ENCODE results near the gene TNFAIP8.
A peak's percentile ranks its signal among the peaks of the same experiment; 100 is the strongest.

Gene TNFAIP8

GRCh38 chr5:119315516-119315949 lies 40.3 kb upstream of the TNFAIP8 start:
- peaks cover 97 to 100% (median 98%) of the 10 kb centered on the region in 10 experiments for H3K4me1 ChIP-seq
- no peaks in the 10 kb centered on the region; a peak in 1 of 22 replicates for H3K9me3 ChIP-seq (replicated peaks in 1 of 11)
- H3K36me3 ChIP-seq: peaks cover 0 to 7% (median 0%) of the 10 kb centered on the region in 11 experiments; a peak in 3 of 22 replicates
- peak in 2 of 11 experiments; percentile 11 to 12; a peak in 1 of 22 replicates for TF ChIP-seq Cebpa-rat (IDR thresholded peaks at IDR 0.05)
- H3K9ac ChIP-seq: peak overlapping the region in 9 of 11 experiments; percentile 19 to 63 (median 58); a peak in 15 of 22 replicates
- H3K4me3 ChIP-seq: no peak overlapping the region
- peak overlapping the region; percentile 44 to 94 (median 72) for H3K4me2 ChIP-seq
- H3K27ac ChIP-seq: peak overlapping the region in 10 of 11 experiments; percentile 18 to 100 (median 92); a peak in 19 of 22 replicates
- H4K20me1 ChIP-seq: no peaks in the 10 kb centered on the region
- H3K27me3 ChIP-seq: no peaks in the 10 kb centered on the region

- Histone ChIP-seq H3K9ac (peak overlapping the region in 7 of 11 experiments; percentile 28 to 63 (median 60); a peak in 9 of 22 replicates), H3K36me3 (peaks cover 0 to 1% (median 0%) of the 10 kb centered on the region in 11 experiments; a peak in 2 of 22 replicates), H3K9me3 (replicated peaks in 1 of 11) (no peaks in the 10 kb centered on the region; a peak in 1 of 22 replicates), H3K27ac (peak overlapping the region in 10 of 11 experiments; percentile 18 to 100 (median 92); a peak in 18 of 22 replicates), H3K4me2 (peak overlapping the region; percentile 44 to 94 (median 72)), H3K4me1 (peaks cover 95 to 99% (median 97%) of the 10 kb centered on the region in 10 experiments), H3K4me3 (no peak overlapping the region), H3K27me3 (no peaks in the 10 kb centered on the region), H4K20me1 (no peaks in the 10 kb centered on the region)
- TF ChIP-seq Cebpa-rat (IDR thresholded peaks at IDR 0.05): no peak
These were observed 39.7 kb upstream of the TNFAIP8 start for GRCh38 chr5:119316086-119316485.

- Histone ChIP-seq H3K9me3 (replicated peaks in 1 of 11) (no peaks in the 10 kb centered on the region), H3K4me3 (no peak overlapping the region), H3K36me3 (no peaks in the 10 kb centered on the region; a peak in 1 of 22 replicates), H3K27ac (peak overlapping the region; percentile 8 to 100 (median 88); a peak in 17 of 22 replicates), H3K4me1 (peaks cover 88 to 99% (median 97%) of the 10 kb centered on the region in 10 experiments), H3K9ac (peak overlapping the region in 3 of 11 experiments; percentile 58 to 63 (median 60); a peak in 5 of 22 replicates), H3K27me3 (no peaks in the 10 kb centered on the region), H3K4me2 (peak overlapping the region; percentile 44 to 94 (median 72)), H4K20me1 (no peaks in the 10 kb centered on the region)
- no peak for TF ChIP-seq Cebpa-rat (IDR thresholded peaks at IDR 0.05)
These were observed 38.9 kb upstream of the TNFAIP8 start for GRCh38 chr5:119316906-119317305.

GRCh38 chr5:119318256-119318894 lies 37.4 kb upstream of the TNFAIP8 start:
- no peaks in the 10 kb centered on the region for H3K9me3 ChIP-seq (replicated peaks in 1 of 11)
- peaks cover 83 to 98% (median 96%) of the 10 kb centered on the region in 10 experiments for H3K4me1 ChIP-seq
- no peaks in the 10 kb centered on the region for H3K27me3 ChIP-seq
- H3K27ac ChIP-seq: peak overlapping the region in 9 of 11 experiments; percentile 10 to 65 (median 51); a peak in 16 of 22 replicates
- H3K4me3 ChIP-seq: no peak overlapping the region; a peak in 1 of 20 replicates
- peak overlapping the region; percentile 61 to 82 (median 76) for H3K4me2 ChIP-seq
- no peak for TF ChIP-seq Cebpa-rat (IDR thresholded peaks at IDR 0.05)
- H3K36me3 ChIP-seq: no peaks in the 10 kb centered on the region; a peak in 1 of 22 replicates
- H3K9ac ChIP-seq: peak overlapping the region in 4 of 11 experiments; percentile 8 to 50 (median 40); a peak in 3 of 22 replicates
- no peaks in the 10 kb centered on the region for H4K20me1 ChIP-seq

- peaks cover 0 to 4% (median 0%) of the 10 kb centered on the region in 11 experiments; a peak in 3 of 22 replicates for H4K20me1 ChIP-seq
- H3K4me1 ChIP-seq: peaks cover 83 to 99% (median 95%) of the 10 kb centered on the region in 10 experiments
- H3K9me3 ChIP-seq (replicated peaks in 1 of 11): no peaks in the 10 kb centered on the region
- no peaks in the 10 kb centered on the region; a peak in 1 of 22 replicates for H3K36me3 ChIP-seq
- no peak overlapping the region for H3K9ac ChIP-seq
- no peak for TF ChIP-seq Cebpa-rat (IDR thresholded peaks at IDR 0.05)
- H3K4me3 ChIP-seq: no peak overlapping the region
- no peaks in the 10 kb centered on the region for H3K27me3 ChIP-seq
- H3K27ac ChIP-seq: 0 out of 22 replicates have a peak overlapping the region, but pooled peaks of 4 of the 11 experiments have one; percentile 18 to 52 (median 42)
- H3K4me2 ChIP-seq: peak overlapping the region in 9 of 11 experiments; percentile 15 to 81 (median 74); a peak in 13 of 22 replicates
These were observed 36.4 kb upstream of the TNFAIP8 start for GRCh38 chr5:119319401-119319800.

GRCh38 chr5:119319890-119320289 lies 35.9 kb upstream of the TNFAIP8 start:
- Histone ChIP-seq H3K36me3 (no peaks in the 10 kb centered on the region; a peak in 1 of 22 replicates), H3K27ac (peak overlapping the region in 5 of 11 experiments; percentile 18 to 44 (median 33); a peak in 4 of 22 replicates), H3K4me1 (peaks cover 81 to 99% (median 91%) of the 10 kb centered on the region in 10 experiments), H3K9ac (no peak overlapping the region), H3K27me3 (no peaks in the 10 kb centered on the region), H4K20me1 (peaks cover 0 to 9% (median 0%) of the 10 kb centered on the region in 11 experiments; a peak in 3 of 22 replicates), H3K9me3 (replicated peaks in 1 of 11) (no peaks in the 10 kb centered on the region), H3K4me2 (peak overlapping the region; percentile 15 to 81 (median 46); a peak in 21 of 22 replicates), H3K4me3 (no peak overlapping the region)
- no peak for TF ChIP-seq Cebpa-rat (IDR thresholded peaks at IDR 0.05)

GRCh38 chr5:119321569-119322311 lies 34.1 kb upstream of the TNFAIP8 start:
- Histone ChIP-seq H3K4me2 (peak overlapping the region in 9 of 11 experiments; percentile 6 to 81 (median 19); a peak in 14 of 22 replicates), H4K20me1 (peaks cover 0 to 13% (median 0%) of the 10 kb centered on the region in 11 experiments; a peak in 3 of 22 replicates), H3K9me3 (replicated peaks in 1 of 11) (no peaks in the 10 kb centered on the region), H3K27me3 (no peaks in the 10 kb centered on the region), H3K4me3 (no peak overlapping the region), H3K9ac (no peak overlapping the region), H3K27ac (peak overlapping the region in 3 of 11 experiments; percentile 0 to 15 (median 1); a peak in 2 of 22 replicates), H3K4me1 (peaks cover 73 to 97% (median 86%) of the 10 kb centered on the region in 10 experiments), H3K36me3 (peaks cover 0 to 4% (median 0%) of the 10 kb centered on the region in 11 experiments; a peak in 1 of 22 replicates)
- TF ChIP-seq Cebpa-rat (IDR thresholded peaks at IDR 0.05): no peak

GRCh38 chr5:119322312-119322947 lies 33.4 kb upstream of the TNFAIP8 start:
- H3K27ac ChIP-seq: peak overlapping the region in 2 of 11 experiments; percentile 0 to 56; a peak in 1 of 22 replicates
- no peak overlapping the region for H3K9ac ChIP-seq
- peaks cover 75 to 98% (median 86%) of the 10 kb centered on the region in 10 experiments for H3K4me1 ChIP-seq
- H4K20me1 ChIP-seq: peaks cover 0 to 13% (median 0%) of the 10 kb centered on the region in 11 experiments; a peak in 3 of 22 replicates
- H3K27me3 ChIP-seq: no peaks in the 10 kb centered on the region
- no peak for TF ChIP-seq Cebpa-rat (IDR thresholded peaks at IDR 0.05)
- H3K4me2 ChIP-seq: peak overlapping the region in 9 of 11 experiments; percentile 3 to 81 (median 21); a peak in 11 of 22 replicates
- H3K9me3 ChIP-seq (replicated peaks in 1 of 11): no peaks in the 10 kb centered on the region
- H3K4me3 ChIP-seq: no peak overlapping the region
- peaks cover 0 to 4% (median 0%) of the 10 kb centered on the region in 11 experiments; a peak in 1 of 22 replicates for H3K36me3 ChIP-seq
